K562 (cell line): ENCODE data around the gene IGF2R. TPM values are rescaled to one million over a fixed set of nuclear protein-coding genes. Genes with fewer than 3 reads are reported as not detected.

Experiments used
- BMI1 ChIP-seq: fragments of 150-350 bp; IDR thresholded peaks from 2 replicates; pipeline ENCODE4 v1.6.1; 2014; ENCODE audit warnings: low read length
- CSDE1 ChIP-seq, 2 experiments: fragments of 450-650 bp; IDR thresholded peaks; 2 replicates each; pipeline ENCODE4 v1.6.1; 2016; ENCODE audit warnings: mild to moderate bottlenecking in 1 of 2
- CXXC5 ChIP-seq: fragments of 250-450 bp; sonication (Bioruptor Pico); IDR thresholded peaks from 2 replicates; pipeline ENCODE4 v1.8.0; 2022; ENCODE audit warnings: inconsistent platforms, mild to moderate bottlenecking, moderate library complexity
- ELK3 ChIP-seq: fragments of 450-650 bp; formaldehyde crosslinking; IDR thresholded peaks from 2 replicates; pipeline ENCODE4 v1.4.0; 2020; ENCODE audit warnings: mild to moderate bottlenecking
- EP400 ChIP-seq: fragments of 450-650 bp; IDR thresholded peaks from 2 replicates; pipeline ENCODE4 v1.6.1; 2017; ENCODE audit warnings: antibody characterized with exemption, mild to moderate bottlenecking, moderate library complexity
- FOXJ2 ChIP-seq: fragments of 200-800 bp; sonication (Bioruptor generic); IDR thresholded peaks from 2 replicates; pipeline ENCODE4 v1.6.1; 2016; ENCODE audit warnings: missing genetic modification characterization, missing compliant biosample characterization
- KLF13 ChIP-seq: fragments of 450-650 bp; IDR thresholded peaks from 2 replicates; pipeline ENCODE4 v1.6.1; 2016; ENCODE audit warnings: missing genetic modification characterization, low read depth, mild to moderate bottlenecking, missing compliant biosample characterization, moderate library complexity, borderline replicate concordance
- KLF6 ChIP-seq: fragments of 250-450 bp; sonication (Bioruptor Pico); IDR thresholded peaks from 2 replicates; pipeline ENCODE4 v1.4.0; 2020; ENCODE audit warnings: mild to moderate bottlenecking, moderate library complexity, borderline replicate concordance
- MTA3 ChIP-seq: fragments of 450-650 bp; formaldehyde crosslinking; IDR thresholded peaks from 2 replicates; pipeline ENCODE4 v1.6.1; 2017; ENCODE audit warnings: mild to moderate bottlenecking, borderline replicate concordance
- MYC ChIP-seq, 2 experiments: fragments of 250-450 bp in 1 of 2; sonication (Bioruptor Pico) in 1 of 2; IDR thresholded peaks; 2 replicates each; pipeline versions ENCODE4 v1.5.1 to v1.6.1; 2012 to 2021; ENCODE audit warnings: low read depth in 2 of 2, borderline replicate concordance in 1 of 2, improper control_type of control experiment in 1 of 2, low read length in 1 of 2, mild to moderate bottlenecking in 1 of 2, moderate library complexity in 1 of 2
- NFIC ChIP-seq: fragments of 450-650 bp; IDR thresholded peaks from 2 replicates; pipeline ENCODE4 v1.6.1; 2017; ENCODE audit warnings: mild to moderate bottlenecking, inconsistent platforms
- RAD51 ChIP-seq: fragments of 450-650 bp; IDR thresholded peaks from 2 replicates; pipeline ENCODE4 v1.7.1; 2016; ENCODE audit warnings: low read depth, mild to moderate bottlenecking, borderline replicate concordance
- RBM39 ChIP-seq: fragments of 200-400 bp; formaldehyde crosslinking; optimal IDR thresholded peaks from 2 replicates; pipeline ENCODE3; 2018; ENCODE audit warnings: low read depth, low read length
- SMAD1 ChIP-seq: fragments of 150-350 bp; IDR thresholded peaks from 2 replicates; pipeline ENCODE4 v1.6.1; 2014; ENCODE audit warnings: low read length, low read depth; ENCODE audit not compliant: partially characterized antibody
- STAG1 ChIP-seq: sonication (generic); formaldehyde crosslinking; IDR thresholded peaks from 2 replicates; pipeline ENCODE4 v1.5.0; 2020; ENCODE audit warnings: missing genetic modification reagents, borderline replicate concordance
- ZNF407 ChIP-seq: fragments of 450-650 bp; IDR thresholded peaks from 2 replicates; pipeline ENCODE4 v1.6.1; 2016; ENCODE audit warnings: low read depth
- ZNF507 ChIP-seq: conservative IDR thresholded peaks from 2 replicates; pipeline ENCODE4 v1.6.1; 2017; ENCODE audit warnings: missing genetic modification characterization, missing compliant biosample characterization
- ZNF551 ChIP-seq: fragments of 250-450 bp; sonication (Bioruptor Pico); IDR thresholded peaks from 2 replicates; pipeline ENCODE4 v1.5.0; 2021; ENCODE audit warnings: mild to moderate bottlenecking, moderate library complexity
- polyA plus RNA-seq, 8 experiments: library from polyadenylated mRNA; depleted of rRNA in 4 of 8; stranded (reverse) in 5 of 8; unstranded in 3 of 8; fragments of >200 nt; fragmentation: Nextera tagmentation in 2 of 8; fragmentation: Illumina TruSeq in 1 of 8; extraction: Ambion mirVana in 2 of 8; extraction: Trizol in 1 of 8; gene quantifications; 2 replicates each; pipeline versions ENCODE4 v1.2.1 to v1.2.3, GENCODE V29; 2011 to 2014; ENCODE audit warnings: inconsistent platforms in 1 of 8, missing spikeins in 1 of 8
- total RNA-seq, 7 experiments: library from RNA; depleted of rRNA in 6 of 7; stranded (reverse); fragments of >200 nt in 6 of 7; fragmentation: Illumina TruSeq in 2 of 7; extraction: Trizol in 2 of 7; gene quantifications; 2 replicates each; pipeline versions ENCODE4 v1.2.1 to v1.2.3, GENCODE V29; 2011 to 2021; ENCODE audit warnings: low replicate concordance in 1 of 7
- TF ChIP-seq, protein P1 (sequence below), 2 experiments: fragments of 250-450 bp in 1 of 2; fragments of 450-650 bp in 1 of 2; sonication (Bioruptor Pico) in 1 of 2; IDR thresholded peaks; 2 replicates each; pipeline versions ENCODE4 v1.6.1 to v1.8.0; 2016 to 2021; ENCODE audit warnings: mild to moderate bottlenecking in 2 of 2, moderate library complexity in 2 of 2, missing compliant biosample characterization in 1 of 2, missing genetic modification characterization in 1 of 2

IGF2R gene
- total and polyA plus RNA-seq, 9 of the 15 experiments (the other 6 are each of a cell fraction or from before 2014, with no cell fraction given), result 3.5 to 92.3 (median 34.5) TPM

- TF ChIP-seq ZNF407 (peak; percentile 89), ZNF507 (tag) (no peak), KLF13 (tag) (no peak), SMAD1 (peak; percentile 55), NFIC (peak; percentile 98), MTA3 (peak; percentile 49; the same call in 1 of the 2 replicates), CSDE1 (IDR thresholded peaks at IDR 0.05) (no peak), STAG1 (no peak), RBM39 (no peak), RAD51 (0 out of 2 replicates have a peak, but pooled peaks have one; percentile 17), CXXC5 (CRISPR knock-in tag) (peak; percentile 24; the same call in 1 of the 2 replicates), ELK3 (CRISPR knock-in tag) (no peak), FOXJ2 (0 out of 2 replicates have a peak, but pooled peaks have one; percentile 21), EP400 (peak; percentile 34), MYC (IDR thresholded peaks at IDR 0.05; ENCODE audit: low read depth, low read length) (peak; percentile 85), MYC (CRISPR knock-in tag; IDR thresholded peaks at IDR 0.05; ENCODE audit: borderline replicate concordance, low read depth) (no peak), KLF6 (CRISPR knock-in tag) (no peak), BMI1 (no peak), ZNF551 (CRISPR knock-in tag) (no peak)
- TF ChIP-seq, protein P1, sequence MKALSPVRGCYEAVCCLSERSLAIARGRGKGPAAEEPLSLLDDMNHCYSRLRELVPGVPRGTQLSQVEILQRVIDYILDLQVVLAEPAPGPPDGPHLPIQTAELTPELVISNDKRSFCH (CRISPR knock-in tag; IDR thresholded peaks at IDR 0.05), result no peak
- TF ChIP-seq, protein P1 (tag; IDR thresholded peaks at IDR 0.05), result no peak
Observed at GRCh38 chr6:159929819-159930218, 39.1 kb upstream of the IGF2R start (continued).
